GM12875 (cell line): Measurements from ENCODE around the gene IFIT2.
"Not testable (repeated sequence)": the region's sequence is repeated elsewhere in the genome, so short reads cannot be mapped to it uniquely, and the experiment has no call there.

Experiments used
- H3K4me3 ChIP-seq: one replicate; pipeline ENCODE4 v1.5.1; 2011; ENCODE audit warnings: low read depth, low read length, control low read depth
- CTCF ChIP-seq: IDR thresholded peaks from 2 replicates; pipeline ENCODE4 v1.5.1; 2011; ENCODE audit warnings: low read depth, mild to moderate bottlenecking, control low read depth, inconsistent platforms, low read length, moderate library complexity, borderline replicate concordance; ENCODE audit not compliant: insufficient read depth

The IFIT2 gene

DNA sequence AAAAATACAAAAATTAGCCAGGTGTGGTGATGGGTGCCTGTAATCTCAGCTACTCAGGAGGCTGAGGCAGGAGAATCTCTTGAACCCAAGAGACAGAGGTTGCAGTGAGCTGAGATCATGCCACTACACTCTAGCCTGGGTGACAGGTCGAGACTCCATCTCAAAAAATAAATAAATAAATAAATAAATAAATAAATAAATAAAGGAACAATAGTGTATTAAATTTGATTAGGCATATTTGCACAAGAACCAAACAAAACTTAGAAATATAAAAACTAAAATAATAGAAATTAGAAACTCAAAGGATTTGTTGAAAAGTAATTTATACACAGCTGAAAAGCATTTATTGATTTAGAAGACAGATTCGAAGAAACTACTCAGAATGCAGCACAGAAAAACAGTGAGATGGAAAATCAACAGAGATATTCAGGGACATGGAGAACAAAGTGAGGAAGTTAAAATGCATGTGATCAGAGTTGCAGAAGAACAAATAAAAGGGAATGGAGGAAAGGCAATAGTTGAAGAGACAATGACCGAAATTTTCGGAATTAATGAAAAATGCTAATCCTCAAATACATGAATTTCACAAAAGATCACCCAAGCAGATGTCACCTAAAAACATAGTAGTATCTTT lies 43.6 kb downstream of the IFIT2 start:
- TF ChIP-seq CTCF = no peak
- no peak overlapping the region for H3K4me3 ChIP-seq

- H3K4me3 ChIP-seq = no peak overlapping the region
- no peak for TF ChIP-seq CTCF
These were observed 44.8 kb downstream of the IFIT2 start for GRCh38 chr10:89346405-89347254.

DNA sequence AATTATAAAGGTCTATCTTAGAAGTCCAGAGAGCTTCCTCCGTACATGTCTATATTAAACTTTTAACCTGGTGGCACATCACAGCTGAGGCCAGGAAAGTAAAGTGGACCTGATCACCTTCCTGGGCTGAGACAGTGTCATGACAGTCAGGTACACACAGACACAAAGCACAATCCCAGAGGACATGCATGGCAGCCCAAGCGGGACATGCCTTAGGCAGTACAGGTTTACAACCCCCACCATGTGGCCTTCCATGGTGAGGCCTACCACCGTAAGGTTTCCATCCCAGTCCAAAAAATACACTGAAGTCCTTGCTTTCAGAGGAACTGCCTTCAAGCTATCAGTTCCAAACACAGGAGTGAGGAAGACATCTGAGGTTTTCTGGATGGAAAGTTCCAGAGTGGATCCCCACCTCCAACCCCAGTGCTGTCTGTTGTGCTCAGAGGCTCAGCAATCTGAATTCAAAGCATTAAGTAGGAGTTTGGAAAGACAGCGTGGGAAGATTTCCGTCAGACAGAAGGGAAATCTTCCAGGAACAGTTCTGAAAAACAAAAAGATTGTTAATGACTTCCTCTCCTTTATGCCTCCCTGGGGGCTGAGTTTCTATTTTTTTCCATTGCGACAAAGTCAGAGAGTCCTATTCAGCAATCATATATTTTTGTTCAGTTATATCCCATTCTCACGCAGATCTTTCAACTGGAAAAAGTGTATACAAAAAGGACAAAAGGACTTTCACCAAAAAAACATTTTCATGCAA lies 46.0 kb downstream of the IFIT2 start:
- H3K4me3 ChIP-seq = no peak overlapping the region
- no peak for TF ChIP-seq CTCF

DNA sequence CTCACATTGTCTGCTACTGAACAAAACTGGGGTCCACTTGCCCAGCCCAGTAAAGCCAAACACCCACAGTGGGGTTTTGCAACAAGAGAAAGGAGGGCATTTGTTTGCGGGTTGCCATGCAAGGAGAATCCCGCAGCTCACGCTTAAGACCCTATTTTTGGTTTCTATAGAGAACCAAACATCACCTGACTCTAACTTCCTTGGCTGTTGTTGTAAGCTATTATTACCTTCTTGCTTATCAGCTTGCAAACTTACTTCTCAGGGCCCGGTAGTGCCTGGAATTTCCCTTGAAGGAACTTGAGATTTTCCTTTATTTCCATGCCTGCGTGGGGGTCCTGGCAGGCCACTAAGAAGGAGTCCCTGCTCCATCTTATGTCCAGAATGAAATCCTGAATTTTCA lies 46.6 kb downstream of the IFIT2 start:
- no peak for TF ChIP-seq CTCF
- no peak overlapping the region for H3K4me3 ChIP-seq

GRCh38 chr10:89348975-89349374 lies 47.1 kb downstream of the IFIT2 start:
- TF ChIP-seq CTCF = no peak

GRCh38 chr10:89350631-89351315 lies 48.9 kb downstream of the IFIT2 start:
- not testable (repeated sequence) for H3K4me3 ChIP-seq

More at GRCh38 chr10:89348975-89349374, 47.1 kb downstream of the IFIT2 start:
- no peak overlapping the region for H3K4me3 ChIP-seq

GRCh38 chr10:89351412-89351779 lies 49.5 kb downstream of the IFIT2 start:
- no peak overlapping the region for H3K4me3 ChIP-seq
- no peak for TF ChIP-seq CTCF
